Breast epithelium (tissue), 3 donors: Measurements from ENCODE around the gene ITGB7.

Experiments used
- POLR2A ChIP-seq: fragments of 450-650 bp; IDR thresholded peaks from one replicate; pipeline ENCODE4 v1.6.1; 2016; ENCODE audit warnings: antibody characterized with exemption, mild to moderate bottlenecking, moderate library complexity
- TF ChIP-seq, protein P1 (sequence below), 3 donors: fragments of 450-650 bp; IDR thresholded peaks; one replicate each; pipeline ENCODE4 v1.5.1; 2016 to 2017; ENCODE audit warnings: antibody characterized with exemption in 3 of 3, mild to moderate bottlenecking in 3 of 3, moderate library complexity in 3 of 3

DNA sequence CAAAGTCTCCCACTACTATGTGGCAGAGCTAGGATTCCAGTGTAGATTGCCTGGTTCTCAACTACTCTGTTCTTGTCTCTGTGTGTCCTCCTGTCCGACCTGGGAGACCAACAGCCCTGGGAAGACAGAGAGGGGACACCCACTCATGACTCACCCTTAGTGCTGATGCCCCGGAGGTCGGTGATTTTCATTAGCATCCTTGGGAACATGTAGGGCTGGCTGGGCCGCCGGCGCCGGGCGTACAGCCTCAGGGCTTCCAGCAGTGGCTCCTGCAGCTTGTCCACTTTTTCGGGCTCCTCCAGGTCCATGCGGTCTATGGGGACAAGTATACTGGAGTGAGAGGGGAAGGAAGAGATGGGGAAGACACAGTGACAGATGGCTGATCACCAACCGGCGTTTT is 5.9 kb upstream of the ITGB7 start:
- TF ChIP-seq, protein P1, sequence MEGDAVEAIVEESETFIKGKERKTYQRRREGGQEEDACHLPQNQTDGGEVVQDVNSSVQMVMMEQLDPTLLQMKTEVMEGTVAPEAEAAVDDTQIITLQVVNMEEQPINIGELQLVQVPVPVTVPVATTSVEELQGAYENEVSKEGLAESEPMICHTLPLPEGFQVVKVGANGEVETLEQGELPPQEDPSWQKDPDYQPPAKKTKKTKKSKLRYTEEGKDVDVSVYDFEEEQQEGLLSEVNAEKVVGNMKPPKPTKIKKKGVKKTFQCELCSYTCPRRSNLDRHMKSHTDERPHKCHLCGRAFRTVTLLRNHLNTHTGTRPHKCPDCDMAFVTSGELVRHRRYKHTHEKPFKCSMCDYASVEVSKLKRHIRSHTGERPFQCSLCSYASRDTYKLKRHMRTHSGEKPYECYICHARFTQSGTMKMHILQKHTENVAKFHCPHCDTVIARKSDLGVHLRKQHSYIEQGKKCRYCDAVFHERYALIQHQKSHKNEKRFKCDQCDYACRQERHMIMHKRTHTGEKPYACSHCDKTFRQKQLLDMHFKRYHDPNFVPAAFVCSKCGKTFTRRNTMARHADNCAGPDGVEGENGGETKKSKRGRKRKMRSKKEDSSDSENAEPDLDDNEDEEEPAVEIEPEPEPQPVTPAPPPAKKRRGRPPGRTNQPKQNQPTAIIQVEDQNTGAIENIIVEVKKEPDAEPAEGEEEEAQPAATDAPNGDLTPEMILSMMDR (IDR thresholded peaks at IDR 0.05), result no peak
- TF ChIP-seq POLR2A, result no peak
